ENCODE data around the gene LAMC2. TPM values are rescaled to one million over a fixed set of nuclear protein-coding genes. Genes with fewer than 3 reads are reported as not detected.

The LAMC2 gene
- total RNA-seq, 1 donor from 2014 or later, result not detected

- TF ChIP-seq CTCF (IDR thresholded peaks at IDR 0.05), result no peak
- H3K4me1 Mint-ChIP-seq, result peaks cover 5% of the 10 kb centered on the region
- intact Hi-C loops (cut with micrococcal nuclease), result no loop called here
- DNase-seq (no peak), ATAC-seq (ENCODE audit: low read depth) (no peak)
- no peaks in the 10 kb centered on the region for H3K9me3 Mint-ChIP-seq
- H3K27ac Mint-ChIP-seq, result no peak overlapping the region
- H3K27me3 Mint-ChIP-seq, result peaks cover 6% of the 10 kb centered on the region
- ChIA-PET POLR2A (no interaction called here), CTCF (interaction anchor here (4.8 kb wide), 1 partner anchor 265 kb away, joined by 59 read pairs; no protein-coding TSS in a partner anchor)
- H3K36me3 Mint-ChIP-seq (ENCODE audit: low read depth), result no peaks in the 10 kb centered on the region
- H3K4me3 Mint-ChIP-seq, result no peak overlapping the region
Observed at GRCh38 chr1:183226963-183227362, 40.9 kb downstream of the LAMC2 start.

GRCh38 chr1:183227422-183228346 lies 41.6 kb downstream of the LAMC2 start:
- intact Hi-C loops (cut with micrococcal nuclease), result loop anchor here (1.0 kb wide), 1 partner anchor 265 kb away; no protein-coding TSS in a partner anchor
- ATAC-seq (ENCODE audit: low read depth) (peak; percentile 75), DNase-seq (peak; percentile 20)
- TF ChIP-seq CTCF (IDR thresholded peaks at IDR 0.05), result no peak
- peaks cover 4% of the 10 kb centered on the region for H3K27me3 Mint-ChIP-seq
- H3K27ac Mint-ChIP-seq, result no peak overlapping the region
- H3K4me1 Mint-ChIP-seq, result peaks cover 5% of the 10 kb centered on the region
- no peak overlapping the region for H3K4me3 Mint-ChIP-seq
- H3K9me3 Mint-ChIP-seq, result no peaks in the 10 kb centered on the region
- H3K36me3 Mint-ChIP-seq (ENCODE audit: low read depth), result no peaks in the 10 kb centered on the region
- POLR2A ChIA-PET, result interaction anchor here (0.8 to 1.0 kb wide), 2 partner anchors 204 to 265 kb away, joined by 3 to 6 read pairs; no protein-coding TSS in a partner anchor
- CTCF ChIA-PET, result interaction anchor here (1.0 to 4.8 kb wide), 3 partner anchors 179 to 269 kb away, joined by 3 to 59 read pairs (median 4); no protein-coding TSS in a partner anchor

GRCh38 chr1:183228347-183229220 lies 42.5 kb downstream of the LAMC2 start:
- no peak overlapping the region for H3K4me3 Mint-ChIP-seq
- H3K27me3 Mint-ChIP-seq, result no peaks in the 10 kb centered on the region
- intact Hi-C loops (cut with micrococcal nuclease), result loop anchor here (1.0 kb wide), 1 partner anchor 266 kb away; no protein-coding TSS in a partner anchor
- CTCF ChIA-PET, result interaction anchor here (1.0 to 4.8 kb wide), 3 partner anchors 180 to 270 kb away, joined by 3 to 59 read pairs (median 4); no protein-coding TSS in a partner anchor
- H3K9me3 Mint-ChIP-seq, result no peaks in the 10 kb centered on the region
- no peak overlapping the region for H3K27ac Mint-ChIP-seq
- POLR2A ChIA-PET, result interaction anchor here (0.8 to 1.0 kb wide), 2 partner anchors 205 to 266 kb away, joined by 3 to 6 read pairs; no protein-coding TSS in a partner anchor
- H3K4me1 Mint-ChIP-seq, result peaks cover 5% of the 10 kb centered on the region
- ATAC-seq (ENCODE audit: low read depth) (no peak), DNase-seq (no peak)
- no peak for TF ChIP-seq CTCF (IDR thresholded peaks at IDR 0.05)
- no peaks in the 10 kb centered on the region for H3K36me3 Mint-ChIP-seq (ENCODE audit: low read depth)

- no peak overlapping the region for H3K27ac Mint-ChIP-seq
- ChIA-PET POLR2A (no interaction called here), CTCF (interaction anchor here (2.7 kb wide), 1 partner anchor 268 kb away, joined by 9 read pairs; no protein-coding TSS in a partner anchor)
- TF ChIP-seq CTCF (IDR thresholded peaks at IDR 0.05), result no peak
- H3K9me3 Mint-ChIP-seq, result no peaks in the 10 kb centered on the region
- H3K4me3 Mint-ChIP-seq, result no peak overlapping the region
- H3K4me1 Mint-ChIP-seq, result peaks cover 5% of the 10 kb centered on the region
- DNase-seq (no peak), ATAC-seq (ENCODE audit: low read depth) (no peak)
- H3K36me3 Mint-ChIP-seq (ENCODE audit: low read depth), result no peaks in the 10 kb centered on the region
- intact Hi-C loops (cut with micrococcal nuclease), result no loop called here
- H3K27me3 Mint-ChIP-seq, result peaks cover 4% of the 10 kb centered on the region
Observed at GRCh38 chr1:183230413-183230812, 44.3 kb downstream of the LAMC2 start.

All from activated B cell treated with CpG ODN at 0.5 μM for 24 hours (primary cell).